NCI-H1417 (cell line): ENCODE measurements around the gene CFDP1.

Experiments
- DNase-seq, 3 experiments: peaks; one replicate each; lab custom pipeline; 2025; lab: John Stamatoyannopoulos, UW

The CFDP1 gene

GRCh38 chr16:75432828-75433731 is at the start of gene CFDP1:
CFDP1 (minus strand) TSS chr16:75433503; CDS start chr16:75433352, 151 bp downstream.
- peak; percentile 85 to 96 (median 91) for DNase-seq

GRCh38 chr16:75482434-75483205 is 49.3 kb upstream of the CFDP1 start:
- DNase-seq: peak in 1 of 3 experiments; percentile 33

- no peak for DNase-seq
These were observed 48.2 kb upstream of the CFDP1 start for GRCh38 chr16:75481475-75481874.

GRCh38 chr16:75479421-75479990 is 46.2 kb upstream of the CFDP1 start:
- DNase-seq: no peak

- no peak for DNase-seq
These were observed 45.4 kb upstream of the CFDP1 start for GRCh38 chr16:75478480-75479345.

- peak in 2 of 3 experiments; percentile 26 to 46 for DNase-seq
These were observed 44.6 kb upstream of the CFDP1 start for GRCh38 chr16:75477680-75478473.

GRCh38 chr16:75476817-75477216 is 43.5 kb upstream of the CFDP1 start:
- DNase-seq: no peak

- no peak for DNase-seq
These were observed 42.1 kb upstream of the CFDP1 start for GRCh38 chr16:75475420-75475847.

- no peak for DNase-seq
These were observed 39.9 kb upstream of the CFDP1 start for GRCh38 chr16:75472908-75473877.

GRCh38 chr16:75471723-75472633 is 38.7 kb upstream of the CFDP1 start:
- DNase-seq: peak; percentile 43 to 76 (median 59)

- no peak for DNase-seq
These were observed 33.5 kb upstream of the CFDP1 start for GRCh38 chr16:75466760-75467159.

GRCh38 chr16:75464122-75464918 is 31.0 kb upstream of the CFDP1 start, which contains the start of gene TMEM170A:
TMEM170A (minus strand) TSS chr16:75464689; CDS start chr16:75464600, 89 bp downstream.
- DNase-seq: peak; percentile 94 to 98 (median 96)

GRCh38 chr16:75463389-75464121 is 30.3 kb upstream of the CFDP1 start:
- DNase-seq: peak; percentile 5 to 84 (median 76)

- DNase-seq: no peak
These were observed 29.5 kb upstream of the CFDP1 start for GRCh38 chr16:75462806-75463205.

GRCh38 chr16:75461575-75461974 is 28.3 kb upstream of the CFDP1 start:
- DNase-seq: peak in 1 of 3 experiments; percentile 11

GRCh38 chr16:75460446-75460845 is 27.1 kb upstream of the CFDP1 start:
- no peak for DNase-seq

GRCh38 chr16:75459691-75460090 is 26.4 kb upstream of the CFDP1 start:
- DNase-seq: no peak
